Lower lobe of right lung (tissue), 2 donors: ENCODE results near the gene POU6F2. TPM values are rescaled to one million over a fixed set of nuclear protein-coding genes. Genes with fewer than 3 reads are reported as not detected.

Experiments
- ATAC-seq, 2 donors: fragments of 200-7000 bp; cut with Tn5 transposase; one replicate each; pipeline ENCODE4 v1.9.1; 2020 to 2022; ENCODE audit warnings: mild to moderate bottlenecking in 2 of 2, moderate library complexity in 2 of 2
- DNase-seq: peaks from one replicate; pipeline ENCODE4 v3.0.0-alpha.2; 2020
- H3K27ac ChIP-seq: fragments of 200-600 bp; one replicate; pipeline ENCODE4 v1.8.0; 2022
- H3K27me3 ChIP-seq: fragments of 200-600 bp; one replicate; pipeline ENCODE4 v1.8.0; 2022; ENCODE audit warnings: low read depth
- H3K36me3 ChIP-seq: fragments of 200-600 bp; one replicate; pipeline ENCODE4 v1.8.0; 2022; ENCODE audit warnings: mild to moderate bottlenecking
- H3K4me1 ChIP-seq: fragments of 200-600 bp; one replicate; pipeline ENCODE4 v1.8.0; 2022
- H3K4me3 ChIP-seq: fragments of 200-600 bp; one replicate; pipeline ENCODE4 v1.8.0; 2022; ENCODE audit warnings: mild to moderate bottlenecking
- H3K9me3 ChIP-seq: fragments of 200-600 bp; one replicate; pipeline ENCODE4 v1.8.0; 2022
- CTCF ChIP-seq: fragments of 200-600 bp; IDR thresholded peaks from one replicate; pipeline ENCODE4 v1.8.0; 2022; ENCODE audit warnings: antibody characterized with exemption, mild to moderate bottlenecking
- intact Hi-C: fragments of 100-400 bp; cut with DNase I; formaldehyde crosslinking; loops from one replicate; pipeline ENCODE4 v1.11.0; 2022
- total RNA-seq: library from RNA; stranded (reverse); fragmentation: NEBNext Ultra II Directional; extraction: Animal tissue kit (Norgen Biotek cat#: 25700); gene quantifications from one replicate; pipeline ENCODE4 v1.2.1, GENCODE V29; 2021
- donor health status: DM: no; HTN: yes; CAD: no; lungs with severe emphysema.

POU6F2 gene
- total RNA-seq, 1 donor from 2014 or later = not detected

GRCh38 chr7:39407723-39408122 lies 430.0 kb downstream of the POU6F2 start:
- Histone ChIP-seq H3K27me3 (no peaks in the 10 kb centered on the region), H3K4me3 (no peak overlapping the region), H3K4me1 (no peaks in the 10 kb centered on the region), H3K36me3 (no peaks in the 10 kb centered on the region), H3K9me3 (no peaks in the 10 kb centered on the region), H3K27ac (no peak overlapping the region)
- intact Hi-C loops = no loop called here
- no peak for ATAC-seq
- TF ChIP-seq CTCF = no peak
- DNase-seq = no peak

GRCh38 chr7:39408906-39409305 lies 431.2 kb downstream of the POU6F2 start:
- Histone ChIP-seq H3K27me3 (no peaks in the 10 kb centered on the region), H3K27ac (no peak overlapping the region), H3K4me1 (peaks cover 2% of the 10 kb centered on the region), H3K36me3 (no peaks in the 10 kb centered on the region), H3K4me3 (no peak overlapping the region), H3K9me3 (no peaks in the 10 kb centered on the region)
- no peak for TF ChIP-seq CTCF
- ATAC-seq (no peak), DNase-seq (no peak)
- intact Hi-C loops = no loop called here

- H3K27me3 ChIP-seq = no peaks in the 10 kb centered on the region
- no peak overlapping the region for H3K27ac ChIP-seq
- intact Hi-C loops = no loop called here
- H3K4me1 ChIP-seq = peaks cover 15% of the 10 kb centered on the region
- TF ChIP-seq CTCF = no peak
- no peak for DNase-seq
- ATAC-seq = no peak
- H3K9me3 ChIP-seq = no peaks in the 10 kb centered on the region
- H3K4me3 ChIP-seq = no peak overlapping the region
- H3K36me3 ChIP-seq = no peaks in the 10 kb centered on the region
Observed at GRCh38 chr7:39410582-39410981, 432.9 kb downstream of the POU6F2 start.

- H3K4me1 ChIP-seq = peaks cover 15% of the 10 kb centered on the region
- DNase-seq (no peak), ATAC-seq (peak; percentile 47 to 49)
- no peaks in the 10 kb centered on the region for H3K9me3 ChIP-seq
- no peak for TF ChIP-seq CTCF
- H3K27ac ChIP-seq = no peak overlapping the region
- intact Hi-C loops = no loop called here
- H3K4me3 ChIP-seq = peak overlapping the region; percentile 63
- H3K36me3 ChIP-seq = no peaks in the 10 kb centered on the region
- peaks cover 4% of the 10 kb centered on the region for H3K27me3 ChIP-seq
Observed at GRCh38 chr7:39413636-39414223, 436.0 kb downstream of the POU6F2 start.

GRCh38 chr7:39414224-39415035 lies 436.7 kb downstream of the POU6F2 start:
- no peak for TF ChIP-seq CTCF
- Histone ChIP-seq H3K27ac (no peak overlapping the region), H3K27me3 (peaks cover 4% of the 10 kb centered on the region), H3K4me3 (peak overlapping the region; percentile 63), H3K9me3 (no peaks in the 10 kb centered on the region), H3K36me3 (no peaks in the 10 kb centered on the region), H3K4me1 (peaks cover 15% of the 10 kb centered on the region)
- intact Hi-C loops = no loop called here
- ATAC-seq = peak; percentile 85 to 90
- DNase-seq = peak; percentile 61
